T47D (cell line): ENCODE data around the gene LRRN4.
"Not testable (repeated sequence)": the region's sequence is repeated elsewhere in the genome, so short reads cannot be mapped to it uniquely, and the experiment has no call there.

Source experiments
- DNase-seq, 2 experiments: peaks; one replicate each; pipeline versions ENCODE4 v3.0.0 to v3.0.0-alpha.2; 2011 to 2012; ENCODE audit warnings: low read depth in 1 of 2, low spot score in 1 of 2
- JUND ChIP-seq: IDR thresholded peaks from 2 replicates; pipeline ENCODE4 v1.6.1; 2012; ENCODE audit warnings: low read depth
- in situ Hi-C: cut with HindIII; loops from 2 replicates; pipeline ENCODE4 v1.10.0; 2016; ENCODE audit warnings: low sequenced_read_pairs, low pct_unique_long_range_greater_than_20kb

Gene LRRN4

GRCh38 chr20:6039766-6040165 lies 14.1 kb downstream of the LRRN4 start:
- TF ChIP-seq JUND = no peak
- DNase-seq = no peak
- in situ Hi-C loops = no loop called here

- TF ChIP-seq JUND = no peak
- no peak for DNase-seq
- in situ Hi-C loops = no loop called here
Measured at GRCh38 chr20:6038256-6038655, 15.6 kb downstream of the LRRN4 start.

GRCh38 chr20:6037082-6037481 lies 16.8 kb downstream of the LRRN4 start:
- TF ChIP-seq JUND = no peak
- in situ Hi-C loops = no loop called here
- DNase-seq = no peak

- TF ChIP-seq JUND = no peak
- in situ Hi-C loops = no loop called here
- DNase-seq = no peak
Measured at GRCh38 chr20:6036213-6036612, 17.6 kb downstream of the LRRN4 start.

- DNase-seq = no peak
- in situ Hi-C loops = no loop called here
- TF ChIP-seq JUND = no peak
Measured at GRCh38 chr20:6034134-6034969, 19.5 kb downstream of the LRRN4 start.

- in situ Hi-C loops = not testable (repeated sequence)
Measured at GRCh38 chr20:6032907-6033306, 21.0 kb downstream of the LRRN4 start.

GRCh38 chr20:6030453-6031080 lies 23.3 kb downstream of the LRRN4 start:
- no peak for DNase-seq
- TF ChIP-seq JUND = no peak
- in situ Hi-C loops = no loop called here

More at GRCh38 chr20:6032907-6033306, 21.0 kb downstream of the LRRN4 start:
- not testable (repeated sequence) for DNase-seq

GRCh38 chr20:6029538-6029937 lies 24.3 kb downstream of the LRRN4 start:
- in situ Hi-C loops = no loop called here
- no peak for TF ChIP-seq JUND

GRCh38 chr20:6028818-6029217 lies 25.0 kb downstream of the LRRN4 start:
- in situ Hi-C loops = no loop called here
- TF ChIP-seq JUND = no peak
- DNase-seq = no peak

More at GRCh38 chr20:6029538-6029937, 24.3 kb downstream of the LRRN4 start:
- no peak for DNase-seq

- no peak for TF ChIP-seq JUND
- no peak for DNase-seq
- in situ Hi-C loops = no loop called here
Measured at GRCh38 chr20:6026051-6026450, 27.8 kb downstream of the LRRN4 start.

- DNase-seq = no peak
- in situ Hi-C loops = no loop called here
- no peak for TF ChIP-seq JUND
Measured at GRCh38 chr20:6024768-6025167, 29.1 kb downstream of the LRRN4 start.

- no peak for TF ChIP-seq JUND
- in situ Hi-C loops = no loop called here
Measured at GRCh38 chr20:6017880-6018279, 36.0 kb downstream of the LRRN4 start.

GRCh38 chr20:6017467-6017866 lies 36.4 kb downstream of the LRRN4 start:
- no peak for TF ChIP-seq JUND
- in situ Hi-C loops = no loop called here
- no peak for DNase-seq

More at GRCh38 chr20:6017880-6018279, 36.0 kb downstream of the LRRN4 start:
- DNase-seq = no peak
